Heart left ventricle (tissue), 13 donors: ENCODE measurements around the gene OR51V1.

ENCODE experiments used
- POLR2A ChIP-seq, 2 donors: fragments of 450-650 bp; IDR thresholded peaks; one replicate each; pipeline ENCODE4 v1.6.1; 2017; ENCODE audit warnings: antibody characterized with exemption in 2 of 2, mild to moderate bottlenecking in 2 of 2, moderate library complexity in 2 of 2
- TF ChIP-seq, protein P1 (sequence below), 12 donors: fragments of 200-600 bp; sonication (generic) in 4 of 12; IDR thresholded peaks; one replicate each; pipeline versions ENCODE4 v1.5.0 to v1.8.0; 2018 to 2022; ENCODE audit warnings: antibody characterized with exemption in 12 of 12, mild to moderate bottlenecking in 5 of 12
- donor health status: ischemic (EF 13 %, LVEDD 7.1; RV severe dilation, severe dysfunction).
- donor health status: DM: no; HTN: yes; CAD: no.
- donor health status: DM: no; HTN: no; CAD: no.
- donor health status: ischemic (EF 25% LVEDD 6.9; RV normal size, moderate dysfunction).
- donor health status: ischemic (EF 25% LVEDD 5.7; RV mildly dilated, moderate dysfunction).
- donor health status: ischemic (EF 35%, LVEDD 5.7; RV mildly dilated, moderate dysfunction).
- donor health status: nonischemic (EF 11% LVEDD 7.7; RV severe dilation, severe dysfunction).
- donor health status: DM: yes; HTN: yes; CAD: no.
- donor health status: PGD.
- donor health status: ischemic (EF 29% LVEDD 5.4; RV normal size, mild dysfunction).
- donor health status: nonischemic (EF 23%, LVEDD 6.1; RV moderate dilation, normal function).

DNA sequence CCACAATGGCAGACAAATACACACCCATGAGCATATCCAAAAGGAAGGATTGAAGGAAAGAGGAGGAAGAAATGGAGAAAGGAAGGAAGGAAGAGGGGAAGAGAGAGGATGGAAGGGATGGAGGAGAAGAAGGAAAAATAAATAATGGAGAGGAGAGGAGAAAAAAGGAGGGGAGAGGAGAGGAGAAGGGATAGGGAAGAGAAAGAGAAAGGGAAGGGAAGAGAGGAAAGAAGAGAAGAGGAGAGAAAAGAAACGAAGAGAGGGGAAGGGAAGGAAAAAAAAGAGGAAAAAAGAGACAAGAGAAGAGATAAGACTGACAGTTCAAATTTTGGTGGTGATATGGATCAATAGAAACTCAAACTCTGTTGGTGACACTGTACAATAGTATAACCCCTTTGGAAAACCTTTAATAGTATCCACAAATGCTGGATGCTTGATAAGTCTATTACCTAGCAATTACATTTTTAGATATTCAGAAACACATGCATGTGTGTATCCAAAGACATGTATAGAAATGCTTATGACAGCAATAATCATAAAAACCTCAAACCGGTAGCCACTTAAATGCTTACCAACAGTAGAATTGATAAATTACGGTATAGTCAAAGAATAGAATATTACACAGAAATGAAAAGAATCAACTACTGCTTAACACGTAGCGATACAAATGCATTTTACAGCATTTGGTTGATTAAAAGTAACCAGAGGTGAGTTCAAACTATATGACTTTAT is 35.0 kb upstream of the OR51V1 start:
- TF ChIP-seq, protein P1, sequence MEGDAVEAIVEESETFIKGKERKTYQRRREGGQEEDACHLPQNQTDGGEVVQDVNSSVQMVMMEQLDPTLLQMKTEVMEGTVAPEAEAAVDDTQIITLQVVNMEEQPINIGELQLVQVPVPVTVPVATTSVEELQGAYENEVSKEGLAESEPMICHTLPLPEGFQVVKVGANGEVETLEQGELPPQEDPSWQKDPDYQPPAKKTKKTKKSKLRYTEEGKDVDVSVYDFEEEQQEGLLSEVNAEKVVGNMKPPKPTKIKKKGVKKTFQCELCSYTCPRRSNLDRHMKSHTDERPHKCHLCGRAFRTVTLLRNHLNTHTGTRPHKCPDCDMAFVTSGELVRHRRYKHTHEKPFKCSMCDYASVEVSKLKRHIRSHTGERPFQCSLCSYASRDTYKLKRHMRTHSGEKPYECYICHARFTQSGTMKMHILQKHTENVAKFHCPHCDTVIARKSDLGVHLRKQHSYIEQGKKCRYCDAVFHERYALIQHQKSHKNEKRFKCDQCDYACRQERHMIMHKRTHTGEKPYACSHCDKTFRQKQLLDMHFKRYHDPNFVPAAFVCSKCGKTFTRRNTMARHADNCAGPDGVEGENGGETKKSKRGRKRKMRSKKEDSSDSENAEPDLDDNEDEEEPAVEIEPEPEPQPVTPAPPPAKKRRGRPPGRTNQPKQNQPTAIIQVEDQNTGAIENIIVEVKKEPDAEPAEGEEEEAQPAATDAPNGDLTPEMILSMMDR (IDR thresholded peaks at IDR 0.05): no peak
- TF ChIP-seq POLR2A (IDR thresholded peaks at IDR 0.05): no peak
